ENCODE measurements around the gene GPATCH1. TPM values are rescaled to one million over a fixed set of nuclear protein-coding genes. Genes with fewer than 3 reads are reported as not detected.
"Not testable (repeated sequence)": the region's sequence is repeated elsewhere in the genome, so short reads cannot be mapped to it uniquely, and the experiment has no call there.

GPATCH1 gene
- total RNA-seq, 2 donors from 2014 or later: 4.7 to 8.5 TPM

DNA sequence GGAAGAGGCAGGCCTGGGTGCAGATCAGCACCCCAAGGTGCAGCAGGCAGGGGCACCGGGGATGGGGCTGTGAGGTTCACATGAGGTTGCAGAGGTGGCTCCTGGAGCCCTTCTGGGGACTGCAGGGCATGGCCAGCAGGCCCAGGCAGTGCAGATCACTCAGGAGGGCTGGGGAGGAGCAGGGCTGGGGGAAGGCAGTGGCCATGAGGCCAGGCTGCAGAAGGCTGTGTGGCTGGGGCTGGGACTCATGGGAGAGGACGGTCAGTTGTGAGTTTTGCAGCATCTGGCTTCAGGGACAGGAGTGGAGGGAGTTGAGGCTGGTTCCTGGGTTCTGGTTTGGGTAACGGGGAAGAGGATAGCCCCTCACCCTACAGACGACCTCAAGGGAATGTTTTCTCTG is 58.2 kb downstream of the GPATCH1 start:
- TF ChIP-seq, protein P1, sequence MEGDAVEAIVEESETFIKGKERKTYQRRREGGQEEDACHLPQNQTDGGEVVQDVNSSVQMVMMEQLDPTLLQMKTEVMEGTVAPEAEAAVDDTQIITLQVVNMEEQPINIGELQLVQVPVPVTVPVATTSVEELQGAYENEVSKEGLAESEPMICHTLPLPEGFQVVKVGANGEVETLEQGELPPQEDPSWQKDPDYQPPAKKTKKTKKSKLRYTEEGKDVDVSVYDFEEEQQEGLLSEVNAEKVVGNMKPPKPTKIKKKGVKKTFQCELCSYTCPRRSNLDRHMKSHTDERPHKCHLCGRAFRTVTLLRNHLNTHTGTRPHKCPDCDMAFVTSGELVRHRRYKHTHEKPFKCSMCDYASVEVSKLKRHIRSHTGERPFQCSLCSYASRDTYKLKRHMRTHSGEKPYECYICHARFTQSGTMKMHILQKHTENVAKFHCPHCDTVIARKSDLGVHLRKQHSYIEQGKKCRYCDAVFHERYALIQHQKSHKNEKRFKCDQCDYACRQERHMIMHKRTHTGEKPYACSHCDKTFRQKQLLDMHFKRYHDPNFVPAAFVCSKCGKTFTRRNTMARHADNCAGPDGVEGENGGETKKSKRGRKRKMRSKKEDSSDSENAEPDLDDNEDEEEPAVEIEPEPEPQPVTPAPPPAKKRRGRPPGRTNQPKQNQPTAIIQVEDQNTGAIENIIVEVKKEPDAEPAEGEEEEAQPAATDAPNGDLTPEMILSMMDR (IDR thresholded peaks at IDR 0.05): no peak
- Histone ChIP-seq H3K4me3 (no peak overlapping the region), H3K27ac (no peak overlapping the region), H3K27me3 (peaks cover 0 to 3% of the 10 kb centered on the region in 2 donors), H3K4me1 (peaks cover 0 to 11% of the 10 kb centered on the region in 2 donors), H3K9me3 (no peaks in the 10 kb centered on the region), H3K36me3 (no peaks in the 10 kb centered on the region)
- DNase-seq (ENCODE audit: low spot score): no peak

DNA sequence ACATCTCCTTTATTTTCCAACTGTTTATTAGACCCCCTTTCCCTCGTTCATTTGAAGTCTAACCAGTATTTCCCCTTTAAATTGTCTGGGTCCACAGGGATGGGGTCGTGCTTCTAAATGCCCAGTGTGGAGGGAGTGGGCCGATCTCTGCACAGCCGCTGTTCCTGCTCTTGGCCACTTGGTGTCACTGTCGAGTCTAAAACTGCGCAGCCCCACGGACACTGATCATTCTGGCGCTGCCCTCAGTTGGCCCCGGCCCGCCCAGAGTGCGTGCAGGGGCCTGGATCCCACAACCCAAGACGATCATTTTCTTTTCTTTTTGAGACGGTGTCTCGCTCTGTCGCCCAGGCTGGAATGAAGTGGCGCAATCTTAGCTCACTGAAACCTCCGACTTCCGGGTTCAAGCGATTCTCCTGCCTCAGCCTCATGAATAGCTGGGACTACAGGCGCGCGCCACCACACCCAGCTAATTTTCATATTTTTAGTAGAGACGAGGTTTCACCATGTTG is 63.0 kb downstream of the GPATCH1 start:
- Histone ChIP-seq H3K4me1 (peaks cover 0 to 7% of the 10 kb centered on the region in 2 donors), H3K36me3 (no peaks in the 10 kb centered on the region), H3K9me3 (no peaks in the 10 kb centered on the region), H3K27me3 (no peaks in the 10 kb centered on the region), H3K27ac (no peak overlapping the region), H3K4me3 (no peak overlapping the region)
- TF ChIP-seq, protein P1 (IDR thresholded peaks at IDR 0.05): peak; percentile 93 to 96
- peak; percentile 73 for DNase-seq (ENCODE audit: low spot score)

DNA sequence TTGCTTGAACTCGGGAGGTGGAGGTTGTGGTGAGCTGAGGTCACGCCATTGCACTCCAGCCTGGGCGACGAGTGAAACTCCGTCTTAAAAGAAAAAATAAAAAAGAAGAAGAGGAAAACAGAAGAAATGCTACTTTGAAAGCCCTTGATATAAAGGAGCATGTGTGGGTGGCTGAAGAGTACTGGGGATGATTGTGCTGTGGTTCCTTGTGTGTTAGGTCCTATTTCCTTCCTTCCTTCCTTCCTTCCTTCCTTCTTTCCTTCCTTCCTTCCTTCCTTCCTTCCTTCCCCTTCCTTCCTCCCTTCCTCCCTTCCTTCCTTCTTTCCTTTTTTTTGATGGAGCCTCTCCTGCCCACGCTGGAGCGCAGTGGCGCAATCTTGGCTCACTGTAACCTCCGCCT is 65.2 kb downstream of the GPATCH1 start:
- Histone ChIP-seq H3K36me3 (no peaks in the 10 kb centered on the region), H3K4me1 (peaks cover 0 to 7% of the 10 kb centered on the region in 2 donors), H3K4me3 (no peak overlapping the region), H3K27ac (no peak overlapping the region), H3K9me3 (no peaks in the 10 kb centered on the region), H3K27me3 (no peaks in the 10 kb centered on the region)
- TF ChIP-seq, protein P1 (IDR thresholded peaks at IDR 0.05): no peak
- DNase-seq (ENCODE audit: low spot score): no peak

DNA sequence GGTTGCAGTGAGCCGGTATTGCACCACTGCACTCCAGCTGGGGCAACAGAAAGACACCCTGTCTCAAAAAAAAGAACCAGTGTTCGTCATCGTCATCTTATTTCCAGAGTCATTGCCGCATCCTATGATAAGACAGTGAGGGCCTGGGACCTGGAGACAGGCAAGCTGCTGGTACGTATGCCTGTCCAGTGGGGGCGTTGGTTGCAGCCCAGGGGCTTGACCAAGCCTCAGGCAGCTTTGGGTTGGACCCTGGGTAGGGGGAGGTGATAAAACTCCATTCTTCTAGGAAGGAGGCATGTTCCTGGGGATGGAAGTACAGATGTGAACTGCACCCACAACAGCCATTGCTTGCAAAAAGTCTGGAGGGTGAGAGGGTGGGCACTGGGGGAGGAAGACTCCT is 66.6 kb downstream of the GPATCH1 start:
- no peak overlapping the region for H3K4me3 ChIP-seq
- no peak overlapping the region for H3K27ac ChIP-seq
- no peaks in the 10 kb centered on the region for H3K36me3 ChIP-seq
- TF ChIP-seq, protein P1 (IDR thresholded peaks at IDR 0.05): no peak
- no peaks in the 10 kb centered on the region for H3K27me3 ChIP-seq
- DNase-seq (ENCODE audit: low spot score): no peak
- no peaks in the 10 kb centered on the region for H3K9me3 ChIP-seq
- H3K4me1 ChIP-seq: peaks cover 0 to 7% of the 10 kb centered on the region in 2 donors

DNA sequence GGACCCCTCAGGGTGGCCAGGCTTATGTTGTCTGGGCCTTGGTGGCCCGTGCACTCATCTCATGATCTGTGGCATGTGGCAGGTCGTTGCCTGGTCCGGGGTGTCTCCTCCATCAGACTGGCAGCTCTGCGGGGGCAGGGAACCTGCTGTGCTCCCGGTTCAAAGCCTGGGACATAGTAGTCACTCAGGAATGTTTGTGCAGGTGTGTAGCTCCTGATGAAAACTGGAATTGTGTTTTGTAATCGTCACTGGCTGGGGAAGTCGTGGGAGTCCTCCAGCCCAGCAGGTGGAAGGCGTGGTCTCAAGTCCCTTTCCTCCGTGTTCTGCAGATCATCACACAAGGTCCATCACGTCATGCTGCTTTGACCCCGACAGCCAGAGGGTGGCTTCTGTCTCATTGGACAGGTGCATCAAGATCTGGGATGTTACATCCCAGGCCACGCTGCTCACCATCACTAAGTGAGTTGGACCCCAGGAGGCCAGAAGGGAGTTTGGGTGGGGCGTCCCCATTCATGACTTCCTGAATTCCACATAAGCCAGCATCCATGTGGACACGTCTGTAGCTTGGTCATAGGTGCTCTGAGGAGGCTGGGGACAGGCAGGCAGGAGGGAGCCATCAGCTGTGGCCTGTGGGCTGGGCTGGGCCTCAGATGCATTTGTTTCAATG is 70.0 kb downstream of the GPATCH1 start:
- Histone ChIP-seq H3K27ac (no peak overlapping the region), H3K27me3 (no peaks in the 10 kb centered on the region), H3K36me3 (no peaks in the 10 kb centered on the region), H3K9me3 (no peaks in the 10 kb centered on the region), H3K4me1 (no peaks in the 10 kb centered on the region), H3K4me3 (no peak overlapping the region)
- DNase-seq (ENCODE audit: low spot score): no peak
- TF ChIP-seq, protein P1 (IDR thresholded peaks at IDR 0.05): no peak

DNA sequence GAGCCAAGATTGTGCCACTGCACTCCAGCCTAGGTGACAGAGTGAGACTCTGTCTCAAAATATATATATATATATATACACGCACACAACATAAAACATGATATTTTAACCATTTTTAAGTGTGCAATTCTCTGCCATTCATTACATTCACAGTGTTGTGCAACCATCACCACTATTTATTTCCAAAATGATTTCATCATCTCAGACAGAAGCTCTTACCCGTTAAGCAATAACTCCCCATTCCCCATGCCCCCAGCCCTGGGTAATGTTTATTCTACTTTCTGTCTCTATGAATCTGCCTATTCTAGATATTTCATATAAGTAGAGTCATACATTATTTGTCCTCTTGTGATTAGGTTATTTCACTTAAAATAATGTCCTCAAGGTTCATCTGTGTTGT is 71.2 kb downstream of the GPATCH1 start:
- H3K27ac ChIP-seq: no peak overlapping the region
- H3K27me3 ChIP-seq: no peaks in the 10 kb centered on the region
- no peak overlapping the region for H3K4me3 ChIP-seq
- H3K4me1 ChIP-seq: no peaks in the 10 kb centered on the region
- no peak for DNase-seq (ENCODE audit: low spot score)
- TF ChIP-seq, protein P1 (IDR thresholded peaks at IDR 0.05): no peak
- no peaks in the 10 kb centered on the region for H3K36me3 ChIP-seq
- H3K9me3 ChIP-seq: no peaks in the 10 kb centered on the region

DNA sequence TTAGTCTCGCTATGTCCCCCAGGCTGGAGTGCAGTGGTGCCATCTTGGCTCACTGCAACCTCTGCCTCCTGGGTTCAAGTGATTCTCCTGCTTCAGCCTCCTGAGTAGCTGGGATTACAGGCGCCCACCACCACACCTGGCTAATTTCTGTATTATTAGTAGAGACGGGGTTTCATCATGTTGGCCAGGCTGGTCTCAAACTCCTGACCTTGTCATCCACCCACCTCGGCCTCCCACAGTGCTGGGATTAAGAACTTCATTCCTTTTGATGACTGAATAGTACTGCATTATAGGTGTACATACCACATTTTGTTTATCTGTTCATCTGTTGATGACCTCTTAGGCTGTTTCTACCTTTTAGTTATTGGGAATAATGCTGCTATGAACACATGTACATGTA is 71.6 kb downstream of the GPATCH1 start:
- not testable (repeated sequence) for H3K4me1 ChIP-seq; DNase-seq (ENCODE audit: low spot score); H3K36me3 ChIP-seq; H3K4me3 ChIP-seq; H3K9me3 ChIP-seq; H3K27ac ChIP-seq; H3K27me3 ChIP-seq

DNA sequence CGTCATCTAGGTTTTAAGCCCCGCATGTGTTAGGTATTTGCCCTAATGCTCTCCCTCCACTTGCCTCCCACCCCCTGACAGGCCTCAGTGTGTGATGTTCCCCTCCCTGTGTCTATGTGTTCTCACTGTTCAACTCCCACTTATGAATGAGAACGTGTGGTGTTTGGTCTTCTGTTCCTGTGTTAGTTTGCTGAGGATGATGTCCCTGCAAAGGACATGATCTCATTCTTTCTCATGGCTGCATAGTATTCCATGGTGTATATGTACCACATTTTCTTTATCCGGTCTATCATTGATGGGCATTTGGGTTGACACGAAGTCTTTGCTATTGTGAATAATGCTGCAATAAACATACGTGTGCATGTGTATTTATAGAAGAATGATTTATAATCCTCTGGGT is 73.3 kb downstream of the GPATCH1 start:
- not testable (repeated sequence) for H3K9me3 ChIP-seq; DNase-seq (ENCODE audit: low spot score); H3K4me3 ChIP-seq; H3K4me1 ChIP-seq; H3K27me3 ChIP-seq; H3K36me3 ChIP-seq; H3K27ac ChIP-seq
